Activated CD8-positive, alpha-beta T cell treated with anti-CD3 and anti-CD28 coated beads for 36 hours (primary cell): ENCODE measurements around the gene TOX3. TPM values are rescaled to one million over a fixed set of nuclear protein-coding genes. Genes with fewer than 3 reads are reported as not detected.

Experiments
- ATAC-seq: fragments of 200-7000 bp; cut with Tn5 transposase; one replicate; pipeline ENCODE4 v1.10.0; 2021; ENCODE audit warnings: mild to moderate bottlenecking, moderate library complexity
- CTCF ChIA-PET: fragments of 350-600 bp; sonication (Branson Sonifier 250); formaldehyde crosslinking; loops from one replicate; lab custom pipeline; 2021; ENCODE audit warnings: antibody characterized with exemption; lab: Charles Lee
- POLR2A ChIA-PET: fragments of 350-600 bp; sonication (Branson Sonifier 250); formaldehyde crosslinking; loops from one replicate; lab custom pipeline; 2021; ENCODE audit warnings: antibody characterized with exemption; lab: Charles Lee
- DNase-seq: peaks from one replicate; pipeline ENCODE4 v3.0.0-alpha.2; 2020
- H3K27ac Mint-ChIP-seq: one replicate; pipeline ENCODE4 v1.8.0; 2021; ENCODE audit warnings: mild to moderate bottlenecking, mixed read lengths
- H3K27me3 Mint-ChIP-seq: one replicate; pipeline ENCODE4 v1.8.0; 2021; ENCODE audit warnings: mixed read lengths
- H3K36me3 Mint-ChIP-seq: one replicate; pipeline ENCODE4 v1.8.0; 2021; ENCODE audit warnings: low read depth, mixed read lengths
- H3K4me1 Mint-ChIP-seq: one replicate; pipeline ENCODE4 v1.8.0; 2021; ENCODE audit warnings: low read depth, mixed read lengths
- H3K4me3 Mint-ChIP-seq: one replicate; pipeline ENCODE4 v1.8.0; 2021; ENCODE audit warnings: mild to moderate bottlenecking, moderate library complexity, mixed read lengths
- H3K9me3 Mint-ChIP-seq: one replicate; pipeline ENCODE4 v1.8.0; 2021; ENCODE audit warnings: mixed read lengths
- CTCF ChIP-seq: fragments of 200-600 bp; IDR thresholded peaks from one replicate; pipeline ENCODE4 v1.8.0; 2022; ENCODE audit warnings: antibody characterized with exemption, mild to moderate bottlenecking
- intact Hi-C: fragments of 100-400 bp; cut with micrococcal nuclease; formaldehyde crosslinking; loops from one replicate; pipeline ENCODE4 v1.10.0; 2022
- total RNA-seq, 2 experiments: library from RNA; stranded (reverse); gene quantifications; one replicate each; pipeline ENCODE4 v1.2.3, GENCODE V29; 2021

Gene TOX3
- total RNA-seq, 2 experiments from 2014 or later, result not detected

GRCh38 chr16:52532384-52532783, 14.6 kb downstream of the TOX3 start:
- intact Hi-C loops, result no loop called here
- Mint-ChIP-seq H3K4me3 (no peak overlapping the region), H3K36me3 (no peaks in the 10 kb centered on the region), H3K27me3 (no peaks in the 10 kb centered on the region), H3K4me1 (no peaks in the 10 kb centered on the region), H3K27ac (no peak overlapping the region), H3K9me3 (no peaks in the 10 kb centered on the region)
- no peak for TF ChIP-seq CTCF
- ChIA-PET POLR2A (no interaction called here), CTCF (no interaction called here)
- ATAC-seq, result no peak
- DNase-seq, result no peak

GRCh38 chr16:52529226-52529625, 17.7 kb downstream of the TOX3 start:
- TF ChIP-seq CTCF, result no peak
- no peak for DNase-seq
- ATAC-seq, result no peak
- Mint-ChIP-seq H3K9me3 (no peaks in the 10 kb centered on the region), H3K4me3 (no peak overlapping the region), H3K36me3 (no peaks in the 10 kb centered on the region), H3K27ac (no peak overlapping the region), H3K4me1 (no peaks in the 10 kb centered on the region), H3K27me3 (no peaks in the 10 kb centered on the region)
- intact Hi-C loops, result no loop called here
- ChIA-PET CTCF (no interaction called here), POLR2A (no interaction called here)

GRCh38 chr16:52528393-52529065, 18.4 kb downstream of the TOX3 start:
- ChIA-PET CTCF (no interaction called here), POLR2A (no interaction called here)
- DNase-seq (no peak), ATAC-seq (no peak)
- no peak for TF ChIP-seq CTCF
- no peaks in the 10 kb centered on the region for H3K27me3 Mint-ChIP-seq
- H3K4me3 Mint-ChIP-seq, result no peak overlapping the region
- no peak overlapping the region for H3K27ac Mint-ChIP-seq
- intact Hi-C loops, result no loop called here
- no peaks in the 10 kb centered on the region for H3K36me3 Mint-ChIP-seq
- H3K4me1 Mint-ChIP-seq, result no peaks in the 10 kb centered on the region
- no peaks in the 10 kb centered on the region for H3K9me3 Mint-ChIP-seq

- POLR2A ChIA-PET, result no interaction called here
Observed at GRCh38 chr16:52526830-52527229, 20.1 kb downstream of the TOX3 start.

More at GRCh38 chr16:52526830-52527229, 20.1 kb downstream of the TOX3 start:
- ATAC-seq (no peak), DNase-seq (no peak)
- no peaks in the 10 kb centered on the region for H3K36me3 Mint-ChIP-seq
- intact Hi-C loops, result no loop called here
- no peaks in the 10 kb centered on the region for H3K27me3 Mint-ChIP-seq
- H3K4me1 Mint-ChIP-seq, result no peaks in the 10 kb centered on the region
- H3K27ac Mint-ChIP-seq, result no peak overlapping the region
- TF ChIP-seq CTCF, result no peak
- no peaks in the 10 kb centered on the region for H3K9me3 Mint-ChIP-seq
- H3K4me3 Mint-ChIP-seq, result no peak overlapping the region
- CTCF ChIA-PET, result no interaction called here
